22Rv1 (cell line): ENCODE measurements around the gene SLC8A1.

Experiments used
- ZFX ChIP-seq: fragments of 450-650 bp; IDR thresholded peaks from 2 replicates; pipeline ENCODE4 v1.6.1; 2017; ENCODE audit warnings: antibody characterized with exemption, borderline replicate concordance
- TF ChIP-seq, protein P1 (sequence below): fragments of 450-650 bp; IDR thresholded peaks from 2 replicates; pipeline ENCODE4 v1.5.1; 2017; ENCODE audit warnings: mild to moderate bottlenecking

DNA sequence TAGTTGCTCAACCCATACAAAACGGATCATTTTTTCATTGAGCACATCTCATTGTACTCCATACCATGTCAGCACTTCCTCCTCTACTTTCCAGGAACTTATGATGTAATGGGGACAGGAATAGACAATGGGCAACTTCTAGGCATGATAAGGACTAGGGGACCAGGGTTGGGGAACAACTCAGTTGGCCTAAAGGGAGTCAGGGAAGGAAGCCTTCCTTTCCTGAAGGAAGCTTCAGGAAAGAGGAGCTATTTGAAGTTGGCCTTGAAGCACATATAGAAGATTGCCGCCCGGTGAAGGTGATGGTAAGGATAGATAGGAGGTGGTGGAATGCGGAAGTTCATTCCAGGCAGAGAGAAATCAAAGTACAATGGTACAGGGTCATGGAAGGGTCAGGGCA lies 283.9 kb downstream of the SLC8A1 start:
- TF ChIP-seq, protein P1, sequence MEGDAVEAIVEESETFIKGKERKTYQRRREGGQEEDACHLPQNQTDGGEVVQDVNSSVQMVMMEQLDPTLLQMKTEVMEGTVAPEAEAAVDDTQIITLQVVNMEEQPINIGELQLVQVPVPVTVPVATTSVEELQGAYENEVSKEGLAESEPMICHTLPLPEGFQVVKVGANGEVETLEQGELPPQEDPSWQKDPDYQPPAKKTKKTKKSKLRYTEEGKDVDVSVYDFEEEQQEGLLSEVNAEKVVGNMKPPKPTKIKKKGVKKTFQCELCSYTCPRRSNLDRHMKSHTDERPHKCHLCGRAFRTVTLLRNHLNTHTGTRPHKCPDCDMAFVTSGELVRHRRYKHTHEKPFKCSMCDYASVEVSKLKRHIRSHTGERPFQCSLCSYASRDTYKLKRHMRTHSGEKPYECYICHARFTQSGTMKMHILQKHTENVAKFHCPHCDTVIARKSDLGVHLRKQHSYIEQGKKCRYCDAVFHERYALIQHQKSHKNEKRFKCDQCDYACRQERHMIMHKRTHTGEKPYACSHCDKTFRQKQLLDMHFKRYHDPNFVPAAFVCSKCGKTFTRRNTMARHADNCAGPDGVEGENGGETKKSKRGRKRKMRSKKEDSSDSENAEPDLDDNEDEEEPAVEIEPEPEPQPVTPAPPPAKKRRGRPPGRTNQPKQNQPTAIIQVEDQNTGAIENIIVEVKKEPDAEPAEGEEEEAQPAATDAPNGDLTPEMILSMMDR, result no peak
- TF ChIP-seq ZFX, result no peak
